H1 (cell line): ENCODE data around the gene EXOG. TPM values are rescaled to one million over a fixed set of nuclear protein-coding genes. Genes with fewer than 3 reads are reported as not detected.

ENCODE experiments used
- CTCF ChIA-PET: fragments of 300-600 bp; sonication (Branson Sonifier 250); formaldehyde crosslinking; loops from one replicate; lab custom pipeline; 2021; ENCODE audit not compliant: partially characterized antibody; lab: Charles Lee
- POLR2A ChIA-PET: fragments of 300-600 bp; sonication (Branson Sonifier 250); formaldehyde crosslinking; loops from one replicate; lab custom pipeline; 2021; ENCODE audit warnings: inconsistent platforms; ENCODE audit not compliant: partially characterized antibody; lab: Charles Lee
- DNase-seq, 2 experiments: peaks; one replicate each; pipeline versions ENCODE4 v3.0.0 to v3.0.0-alpha.2; 2010 to 2022; ENCODE audit warnings: low spot score in 2 of 2, low read depth in 1 of 2, mixed read lengths in 1 of 2
- FAIRE-seq: peaks from 2 replicates; lab custom pipeline; 2011; peaks lifted over from hg19 to GRCh38; lab: Jason Lieb, UNC
- H2AFZ ChIP-seq: 2 replicates; pipeline ENCODE4 v1.8.1; 2012; ENCODE audit warnings: low read length, inconsistent platforms
- H2AK5ac ChIP-seq: 2 replicates; pipeline ENCODE4 v1.6.1; 2013; ENCODE audit warnings: low read depth, low read length
- H2BK120ac ChIP-seq: replicated peaks from 2 replicates; pipeline ENCODE3; 2013; ENCODE audit warnings: low read depth, low read length, inconsistent platforms
- H2BK12ac ChIP-seq: 2 replicates; pipeline ENCODE4 v1.6.1; 2013; ENCODE audit warnings: low read depth, low read length
- H2BK15ac ChIP-seq: 2 replicates; pipeline ENCODE4 v1.6.1; 2013; ENCODE audit warnings: low read length
- H2BK20ac ChIP-seq: 2 replicates; pipeline ENCODE4 v1.6.1; 2013; ENCODE audit warnings: low read length
- H2BK5ac ChIP-seq: 2 replicates; pipeline ENCODE4 v1.6.1; 2013; ENCODE audit warnings: low read depth, low read length
- H3K14ac ChIP-seq: 2 replicates; pipeline ENCODE4 v1.6.1; 2013; ENCODE audit warnings: inconsistent platforms; ENCODE audit not compliant: insufficient read length
- H3K18ac ChIP-seq: 2 replicates; pipeline ENCODE4 v1.6.1; 2013; ENCODE audit warnings: low read length; ENCODE audit errors: extremely low read depth
- H3K23ac ChIP-seq: 2 replicates; pipeline ENCODE4 v1.6.1; 2013; ENCODE audit warnings: inconsistent platforms; ENCODE audit not compliant: insufficient read length
- H3K23me2 ChIP-seq: 2 replicates; pipeline ENCODE4 v1.6.1; 2013; ENCODE audit warnings: low read depth, low read length
- H3K27ac ChIP-seq: 2 replicates; pipeline ENCODE4 v1.6.1; 2011; ENCODE audit warnings: low read depth, low read length, inconsistent platforms
- H3K27me3 ChIP-seq, 4 experiments: replicated peaks in 1 of 4; 1 replicate in 1 of 4; 2 replicates in 3 of 4; pipeline versions ENCODE4 v1.6.1 to v1.8.1; 2011 to 2013; ENCODE audit warnings: low read length in 3 of 4, mild to moderate bottlenecking in 3 of 4, inconsistent platforms in 2 of 4, mixed read lengths in 2 of 4, moderate library complexity in 1 of 4; ENCODE audit not compliant: control insufficient read depth in 3 of 4, insufficient read depth in 3 of 4; ENCODE audit errors: extremely low read depth in 1 of 4
- H3K36me3 ChIP-seq, 4 experiments: 2 replicates each; pipeline versions ENCODE4 v1.6.1 to v1.8.1; 2011 to 2013; ENCODE audit warnings: mild to moderate bottlenecking in 4 of 4, low read length in 3 of 4, moderate library complexity in 2 of 4, control low read depth in 1 of 4, inconsistent platforms in 1 of 4; ENCODE audit not compliant: insufficient read depth in 4 of 4, control insufficient read depth in 2 of 4
- H3K4ac ChIP-seq: replicated peaks from 2 replicates; pipeline ENCODE3; 2013; ENCODE audit warnings: low read length, low read depth, mixed read lengths, inconsistent platforms; ENCODE audit not compliant: insufficient read length
- H3K4me1 ChIP-seq, 4 experiments: replicated peaks in 1 of 4; 1 replicate in 1 of 4; 2 replicates in 3 of 4; pipeline versions ENCODE4 v1.6.1 to v1.8.1; 2011 to 2013; ENCODE audit warnings: low read length in 3 of 4, inconsistent platforms in 2 of 4, mixed read lengths in 1 of 4; ENCODE audit not compliant: insufficient read depth in 4 of 4, control insufficient read depth in 3 of 4
- H3K4me2 ChIP-seq, 2 experiments: 2 replicates each; pipeline versions ENCODE4 v1.6.1 to v1.8.1; 2011 to 2013; ENCODE audit warnings: low read depth in 2 of 2, low read length in 2 of 2, control low read depth in 1 of 2, inconsistent platforms in 1 of 2, mild to moderate bottlenecking in 1 of 2; ENCODE audit not compliant: insufficient read depth in 1 of 2
- H3K4me3 ChIP-seq, 4 experiments: fragments of 200-600, 300-600 bp in 1 of 4; sonication (generic), shearing (Covaris generic), sonication (Bioruptor Twin) in 1 of 4; 2 replicates each; pipeline versions ENCODE4 v1.5.1 to v1.8.1; 2011 to 2016; ENCODE audit warnings: low read length in 4 of 4, low read depth in 3 of 4, control low read depth in 2 of 4, inconsistent platforms in 2 of 4, mild to moderate bottlenecking in 2 of 4, mixed read lengths in 1 of 4, moderate library complexity in 1 of 4; ENCODE audit not compliant: insufficient read depth in 2 of 4; ENCODE audit errors: extremely low read depth in 1 of 4
- H3K56ac ChIP-seq: replicated peaks from 2 replicates; pipeline ENCODE3; 2013; ENCODE audit warnings: low read depth, mild to moderate bottlenecking, mixed read lengths, low read length, inconsistent platforms; ENCODE audit not compliant: insufficient read length
- H3K79me1 ChIP-seq: 2 replicates; pipeline ENCODE4 v1.6.1; 2013; ENCODE audit warnings: low read depth, low read length, control low read depth
- H3K79me2 ChIP-seq, 2 experiments: 2 replicates each; pipeline versions ENCODE4 v1.6.1 to v1.8.1; 2012 to 2013; ENCODE audit warnings: low read length in 2 of 2, mild to moderate bottlenecking in 2 of 2, inconsistent platforms in 1 of 2; ENCODE audit not compliant: insufficient read depth in 2 of 2, control insufficient read depth in 1 of 2
- H3K9ac ChIP-seq, 4 experiments: replicated peaks in 1 of 4; 1 replicate in 1 of 4; 2 replicates in 3 of 4; pipeline versions ENCODE4 v1.6.1 to v1.8.1; 2011 to 2013; ENCODE audit warnings: low read depth in 3 of 4, low read length in 3 of 4, control low read depth in 2 of 4, mild to moderate bottlenecking in 2 of 4, moderate library complexity in 2 of 4, inconsistent platforms in 1 of 4; ENCODE audit errors: extremely low read depth in 1 of 4
- H3K9me3 ChIP-seq, 2 experiments: 2 replicates each; pipeline versions ENCODE4 v1.6.1 to v1.8.1; 2012 to 2013; ENCODE audit warnings: mild to moderate bottlenecking in 2 of 2, moderate library complexity in 2 of 2, control low read depth in 1 of 2, inconsistent platforms in 1 of 2, low read depth in 1 of 2, low read length in 1 of 2, mixed read lengths in 1 of 2; ENCODE audit not compliant: insufficient read depth in 2 of 2
- H4K20me1 ChIP-seq, 2 experiments: replicated peaks in 1 of 2; 2 replicates each; pipeline versions ENCODE3 to v1.8.1; 2011 to 2013; ENCODE audit warnings: inconsistent platforms in 2 of 2, low read length in 2 of 2, mild to moderate bottlenecking in 1 of 2; ENCODE audit not compliant: insufficient read depth in 2 of 2, control insufficient read depth in 1 of 2
- H4K5ac ChIP-seq: 2 replicates; pipeline ENCODE4 v1.6.1; 2013; ENCODE audit warnings: low read length, low read depth, mixed read lengths, inconsistent platforms; ENCODE audit not compliant: insufficient read length
- H4K8ac ChIP-seq: 2 replicates; pipeline ENCODE4 v1.8.0; 2013; ENCODE audit warnings: mild to moderate bottlenecking, moderate library complexity, low read length, inconsistent platforms; ENCODE audit not compliant: insufficient read depth; ENCODE audit errors: extremely low read depth
- H4K91ac ChIP-seq: replicated peaks from 2 replicates; pipeline ENCODE3; 2013; ENCODE audit warnings: low read length, mixed read lengths, inconsistent platforms; ENCODE audit not compliant: insufficient read length
- CREB1 ChIP-seq: IDR thresholded peaks from 2 replicates; pipeline ENCODE4 v1.6.1; 2012; ENCODE audit warnings: inconsistent platforms
- KDM5A ChIP-seq: fragments of 200-600 bp; IDR thresholded peaks from 2 replicates; pipeline ENCODE4 v1.7.1; 2012; ENCODE audit warnings: mild to moderate bottlenecking, low read length, inconsistent platforms, mixed read lengths
- MAFK ChIP-seq: IDR thresholded peaks from 2 replicates; pipeline ENCODE4 v1.6.1; 2012; ENCODE audit warnings: low read depth, mild to moderate bottlenecking, improper control_type of control experiment, low read length
- SIX5 ChIP-seq: IDR thresholded peaks from 2 replicates; pipeline ENCODE4 v1.6.1; 2011; ENCODE audit warnings: mild to moderate bottlenecking, low read depth, low read length
- WGBS, 2 experiments: shearing (Covaris generic) in 1 of 2; methylation state at CpG; one replicate each; pipeline versions ENCODE4 v1.1.6 to v1.1.7; 2013 to 2015; ENCODE audit warnings: low lambda C conversion rate in 2 of 2, mixed read lengths in 2 of 2, inconsistent platforms in 1 of 2, low coverage in 1 of 2, missing lambda C conversion rate in 1 of 2; ENCODE audit not compliant: insufficient replicate concordance in 2 of 2, insufficient coverage in 1 of 2, insufficient read length in 1 of 2; ENCODE audit errors: extremely low coverage in 1 of 2, missing lambda C conversion rate in 1 of 2; 5-methylcytosine and 5-hydroxymethylcytosine counted together
- polyA plus RNA-seq, 7 experiments: library from polyadenylated mRNA; depleted of rRNA in 3 of 7; stranded (reverse) in 5 of 7; unstranded in 2 of 7; fragments of >200 nt in 5 of 7; fragments of 200-250 nt in 2 of 7; gene quantifications; 1 replicate in 5 of 7; 2 replicates in 1 of 7; 4 replicates in 1 of 7; pipeline versions ENCODE4 v1.2.1 to v1.2.3, GENCODE V29; 2011 to 2013; ENCODE audit warnings: missing spikeins in 2 of 7, mixed read lengths in 2 of 7
- total RNA-seq: library from RNA; stranded (reverse); fragmentation: NEBNext Ultra II Directional; extraction: Animal tissue kit (Norgen Biotek cat#: 25700); gene quantifications from 2 replicates; pipeline ENCODE4 v1.2.1, GENCODE V29; 2021
- TF ChIP-seq, protein P1 (sequence below): IDR thresholded peaks from 2 replicates; pipeline ENCODE4 v1.6.1; 2012; ENCODE audit warnings: inconsistent platforms
- TF ChIP-seq, protein P2 (sequence below), 3 experiments: IDR thresholded peaks; 1 replicate in 2 of 3; 2 replicates in 1 of 3; pipeline versions ENCODE4 v1.5.1 to v1.6.1; 2011; ENCODE audit warnings: low read length in 3 of 3, mild to moderate bottlenecking in 3 of 3, inconsistent platforms in 2 of 3, low read depth in 1 of 3, moderate library complexity in 1 of 3; ENCODE audit not compliant: insufficient read depth in 1 of 3; ENCODE audit errors: control extremely low read depth in 1 of 3

The EXOG gene
- total and polyA plus RNA-seq, 2 of the 8 experiments (the other 6 are each of a cell fraction or from before 2014, with no cell fraction given): 7.2 to 12.9 TPM

DNA sequence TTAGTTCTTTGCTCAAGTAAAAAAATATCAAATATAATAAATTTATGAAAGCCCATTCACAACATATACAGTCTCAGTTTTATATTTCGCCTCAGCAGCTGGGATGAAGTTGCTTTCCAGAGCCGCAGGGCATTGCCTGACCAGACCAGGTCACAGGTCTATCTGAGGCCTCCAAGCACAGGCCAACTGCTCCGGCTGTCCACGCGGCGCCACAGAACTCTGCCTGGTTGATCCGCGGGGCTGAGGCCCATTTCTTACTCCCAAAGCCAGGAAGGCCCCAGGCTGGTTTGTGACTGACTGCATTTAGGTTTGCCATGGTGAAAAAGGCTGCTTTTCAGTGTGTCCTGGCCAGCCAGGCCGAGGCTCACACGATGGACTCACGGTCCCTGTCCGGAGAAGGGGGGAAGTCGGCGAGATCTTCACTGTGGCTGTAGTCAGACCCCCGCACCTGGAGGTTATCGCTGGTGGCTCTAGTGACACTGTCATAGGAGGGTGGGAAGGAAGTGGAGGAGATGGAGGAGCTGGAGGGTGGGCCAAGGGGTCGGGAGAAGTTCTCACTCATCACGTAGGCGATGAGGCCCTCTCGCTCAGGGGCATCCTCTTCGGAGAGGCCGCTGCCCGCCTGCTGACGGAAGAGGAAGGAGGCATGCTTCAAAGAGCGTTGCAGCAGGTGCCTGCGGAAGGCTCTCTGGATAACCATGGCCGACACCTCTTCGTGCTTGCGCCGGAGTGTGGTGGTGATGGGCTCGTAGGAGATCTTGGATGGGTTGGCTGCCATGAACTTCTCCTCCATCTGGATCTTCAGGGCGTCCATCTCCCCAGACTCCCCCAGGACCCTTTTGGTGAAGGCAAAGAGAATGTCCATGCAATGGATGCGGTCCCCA, 54.1 kb downstream of the EXOG start:
- POLR2A ChIA-PET: no interaction called here
- no peak for DNase-seq
- Histone ChIP-seq H2BK5ac (no peak overlapping the region), H3K27ac (no peak overlapping the region), H3K56ac (no peak overlapping the region), H3K9ac (no peak overlapping the region), H3K23me2 (no peaks in the 10 kb centered on the region), H3K79me2 (no peaks in the 10 kb centered on the region), H3K23ac (no peak overlapping the region), H3K36me3 (peaks cover 0 to 3% (median 0%) of the 10 kb centered on the region in 4 experiments; a peak in 2 of 8 replicates), H3K79me1 (no peaks in the 10 kb centered on the region), H2BK12ac (no peak overlapping the region), H4K20me1 (no peaks in the 10 kb centered on the region), H3K27me3 (no peaks in the 10 kb centered on the region), H3K14ac (no peak overlapping the region), H3K9me3 (peaks cover 0 to 5% of the 10 kb centered on the region in 2 experiments; a peak in 1 of 4 replicates), H4K8ac (no peak overlapping the region), H2AFZ (no peak overlapping the region), H3K4ac (no peak overlapping the region), H3K4me1 (peaks cover 0 to 5% (median 1%) of the 10 kb centered on the region in 4 experiments; a peak in 1 of 7 replicates), H2BK20ac (no peak overlapping the region), H3K4me2 (no peak overlapping the region), H3K4me3 (no peak overlapping the region), H2BK15ac (no peak overlapping the region), H2AK5ac (no peak overlapping the region), H2BK120ac (no peak overlapping the region), H3K18ac (no peak overlapping the region; the same call in 1 of the 2 replicates), H4K91ac (no peak overlapping the region), H4K5ac (no peak overlapping the region)
- FAIRE-seq: no peak
- WGBS, 2 experiments: 91% methylated on average over 29 of the region's 33 CpGs; no CpG with 5 or more reads in 1 of the 2 experiments
- CTCF ChIA-PET: interaction anchor here (0.6 kb wide), 1 partner anchor 9 kb away, joined by 3 read pairs; no protein-coding TSS in a partner anchor
- TF ChIP-seq, protein P1, sequence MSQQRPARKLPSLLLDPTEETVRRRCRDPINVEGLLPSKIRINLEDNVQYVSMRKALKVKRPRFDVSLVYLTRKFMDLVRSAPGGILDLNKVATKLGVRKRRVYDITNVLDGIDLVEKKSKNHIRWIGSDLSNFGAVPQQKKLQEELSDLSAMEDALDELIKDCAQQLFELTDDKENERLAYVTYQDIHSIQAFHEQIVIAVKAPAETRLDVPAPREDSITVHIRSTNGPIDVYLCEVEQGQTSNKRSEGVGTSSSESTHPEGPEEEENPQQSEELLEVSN: no peak
- TF ChIP-seq MAFK: no peak
- TF ChIP-seq, protein P2, sequence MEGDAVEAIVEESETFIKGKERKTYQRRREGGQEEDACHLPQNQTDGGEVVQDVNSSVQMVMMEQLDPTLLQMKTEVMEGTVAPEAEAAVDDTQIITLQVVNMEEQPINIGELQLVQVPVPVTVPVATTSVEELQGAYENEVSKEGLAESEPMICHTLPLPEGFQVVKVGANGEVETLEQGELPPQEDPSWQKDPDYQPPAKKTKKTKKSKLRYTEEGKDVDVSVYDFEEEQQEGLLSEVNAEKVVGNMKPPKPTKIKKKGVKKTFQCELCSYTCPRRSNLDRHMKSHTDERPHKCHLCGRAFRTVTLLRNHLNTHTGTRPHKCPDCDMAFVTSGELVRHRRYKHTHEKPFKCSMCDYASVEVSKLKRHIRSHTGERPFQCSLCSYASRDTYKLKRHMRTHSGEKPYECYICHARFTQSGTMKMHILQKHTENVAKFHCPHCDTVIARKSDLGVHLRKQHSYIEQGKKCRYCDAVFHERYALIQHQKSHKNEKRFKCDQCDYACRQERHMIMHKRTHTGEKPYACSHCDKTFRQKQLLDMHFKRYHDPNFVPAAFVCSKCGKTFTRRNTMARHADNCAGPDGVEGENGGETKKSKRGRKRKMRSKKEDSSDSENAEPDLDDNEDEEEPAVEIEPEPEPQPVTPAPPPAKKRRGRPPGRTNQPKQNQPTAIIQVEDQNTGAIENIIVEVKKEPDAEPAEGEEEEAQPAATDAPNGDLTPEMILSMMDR (IDR thresholded peaks at IDR 0.05; ENCODE audit: control extremely low read depth in 1 of 3, insufficient read depth in 1 of 3, low read depth in 1 of 3, low read length in 3 of 3): no peak
- TF ChIP-seq SIX5: no peak
- TF ChIP-seq KDM5A: no peak
- TF ChIP-seq CREB1: no peak
